SK-MEL-5 (cell line): Measurements from ENCODE around the gene LMTK3. TPM values are rescaled to one million over a fixed set of nuclear protein-coding genes. Genes with fewer than 3 reads are reported as not detected.
A peak's percentile ranks its signal among the peaks of the same experiment; 100 is the strongest.

Source experiments
- DNase-seq: peaks from one replicate; pipeline ENCODE4 v3.0.0-alpha.2; 2016; ENCODE audit warnings: low read depth, low spot score
- in situ Hi-C: cut with HindIII; loops from 2 replicates; pipeline ENCODE4 v1.10.0; 2016; ENCODE audit warnings: low sequenced_read_pairs, high pct_unique_total_duplicates, low pct_unique_long_range_greater_than_20kb
- total RNA-seq: library from RNA; depleted of rRNA; stranded (reverse); fragments of >200 nt; shearing (Covaris generic); gene quantifications from 2 replicates; pipeline ENCODE4 v1.2.3, GENCODE V29; 2014

Gene LMTK3
- total RNA-seq, 1 experiment from 2014 or later = not detected

GRCh38 chr19:48469289-48469881, 42.2 kb downstream of the LMTK3 start, which contains the start of gene CYTH2:
CYTH2 (plus strand) TSS chr19:48469369; CDS start chr19:48469508, 139 bp downstream.
- in situ Hi-C loops = no loop called here
- peak; percentile 70 for DNase-seq

- DNase-seq = peak; percentile 99
- in situ Hi-C loops = no loop called here
Measured at GRCh38 chr19:48468772-48469288, 42.8 kb downstream of the LMTK3 start.

GRCh38 chr19:48466561-48467325, 44.9 kb downstream of the LMTK3 start:
- in situ Hi-C loops = no loop called here
- no peak for DNase-seq

GRCh38 chr19:48465215-48465614, 46.4 kb downstream of the LMTK3 start:
- in situ Hi-C loops = no loop called here
- no peak for DNase-seq

DNA sequence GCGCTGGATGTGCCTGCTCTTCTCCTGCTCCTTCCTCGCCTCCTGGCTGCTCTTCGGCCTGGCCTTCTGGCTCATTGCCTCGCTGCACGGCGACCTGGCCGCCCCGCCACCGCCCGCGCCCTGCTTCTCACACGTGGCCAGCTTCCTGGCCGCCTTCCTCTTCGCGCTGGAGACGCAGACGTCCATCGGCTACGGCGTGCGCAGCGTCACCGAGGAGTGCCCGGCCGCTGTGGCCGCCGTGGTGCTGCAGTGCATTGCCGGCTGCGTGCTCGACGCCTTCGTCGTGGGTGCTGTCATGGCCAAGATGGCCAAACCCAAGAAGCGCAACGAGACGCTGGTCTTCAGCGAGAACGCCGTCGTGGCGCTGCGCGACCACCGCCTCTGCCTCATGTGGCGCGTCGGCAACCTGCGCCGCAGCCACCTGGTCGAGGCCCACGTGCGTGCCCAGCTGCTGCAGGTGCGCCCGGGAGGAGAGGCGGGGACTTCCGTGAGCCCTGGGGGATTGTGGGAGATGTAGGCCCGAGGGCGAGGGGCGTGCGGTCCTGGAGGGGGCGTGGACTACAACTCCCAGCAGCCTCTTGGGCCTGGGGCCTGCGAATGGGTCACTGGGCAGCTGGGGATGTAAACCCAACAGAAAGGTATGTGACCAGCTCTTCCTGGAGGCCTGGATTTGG, 49.5 kb downstream of the LMTK3 start:
- DNase-seq = peak; percentile 29
- in situ Hi-C loops = no loop called here

DNA sequence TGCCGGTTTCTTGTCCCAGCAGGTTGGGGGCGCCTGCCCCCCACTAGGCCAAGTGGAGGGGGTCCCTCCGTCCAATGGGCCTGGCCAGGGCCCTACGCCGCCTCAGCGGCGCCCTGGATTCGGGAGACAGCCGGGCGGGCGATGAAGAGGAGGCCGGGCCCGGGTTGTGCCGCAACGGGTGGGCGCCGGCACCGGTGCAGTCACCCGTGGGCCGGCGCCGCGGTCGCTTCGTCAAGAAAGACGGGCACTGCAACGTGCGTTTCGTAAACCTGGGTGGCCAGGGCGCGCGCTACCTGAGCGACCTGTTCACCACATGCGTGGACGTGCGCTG, 50.0 kb downstream of the LMTK3 start:
- DNase-seq = no peak
- in situ Hi-C loops = no loop called here

DNA sequence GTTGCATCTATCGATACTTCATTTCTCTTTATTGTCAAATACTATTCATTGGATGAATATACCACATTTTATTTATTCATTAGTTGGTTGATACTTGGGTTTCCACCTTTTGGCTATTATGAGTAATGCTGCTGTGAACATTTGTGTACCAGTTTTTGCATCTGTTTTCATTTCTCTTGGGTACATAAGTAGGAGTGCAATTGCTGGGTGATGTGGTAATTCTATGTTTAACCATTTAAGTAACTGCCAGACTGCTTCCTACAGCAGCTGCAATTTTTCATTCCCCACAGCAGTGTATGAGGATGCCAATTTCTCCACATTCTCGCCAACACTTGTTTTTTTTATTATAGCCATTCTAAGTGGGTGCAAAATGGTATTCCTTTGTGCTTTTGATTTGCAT, 53.6 kb downstream of the LMTK3 start:
- no peak for DNase-seq
- in situ Hi-C loops = no loop called here

DNA sequence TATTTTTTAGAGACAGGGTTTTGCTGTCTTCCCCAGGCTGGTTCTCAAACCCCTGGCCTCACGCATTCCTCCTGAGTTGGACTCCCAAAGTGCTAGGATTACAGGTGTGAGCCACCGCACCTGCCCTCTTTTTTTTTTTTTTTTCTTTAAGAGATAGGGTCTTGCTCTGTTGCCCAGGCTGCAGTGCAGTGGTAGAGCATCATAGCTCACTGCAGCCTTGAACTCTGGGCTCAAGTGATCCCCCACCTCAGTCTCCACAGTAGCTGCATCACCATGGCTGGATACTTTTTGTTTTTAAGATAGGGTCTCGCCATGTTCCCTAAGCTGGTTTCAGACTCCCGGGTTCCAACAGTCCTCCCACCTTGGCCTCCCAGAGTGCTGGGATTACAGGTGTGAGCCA, 54.8 kb downstream of the LMTK3 start:
- in situ Hi-C loops = no loop called here
- DNase-seq = no peak

DNA sequence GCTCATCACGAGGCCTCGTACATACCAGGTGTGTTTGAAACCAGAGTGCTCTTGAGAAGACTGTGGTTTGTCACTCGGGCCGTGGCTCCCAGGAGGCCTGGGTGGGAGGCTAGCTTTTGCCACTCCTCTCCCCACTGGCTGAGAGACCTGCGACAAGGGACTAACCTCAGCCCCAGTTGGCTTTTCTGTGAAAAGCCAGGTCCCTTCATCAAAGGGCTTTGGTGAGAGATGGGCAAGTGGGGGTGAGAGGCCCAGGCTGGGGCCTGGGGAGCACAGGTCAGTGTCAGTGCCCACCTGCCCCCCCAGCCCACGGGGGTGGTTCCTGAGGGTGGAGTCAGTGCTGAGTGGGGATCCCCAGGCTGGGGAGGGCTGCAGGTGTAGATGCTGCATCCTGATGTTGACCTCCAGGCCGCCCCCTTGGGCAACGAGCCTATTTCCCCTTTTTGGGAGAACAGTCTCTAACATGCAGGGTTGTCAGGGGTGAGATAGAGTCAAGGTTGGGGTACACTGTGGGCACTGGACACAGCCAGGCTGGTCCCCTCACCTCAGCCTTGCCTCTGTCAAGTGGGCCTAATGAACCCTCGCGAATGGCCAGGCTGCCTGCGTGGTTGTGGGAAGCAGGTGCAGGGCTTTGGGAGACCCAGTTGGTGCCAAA, 55.6 kb downstream of the LMTK3 start:
- in situ Hi-C loops = no loop called here

DNA sequence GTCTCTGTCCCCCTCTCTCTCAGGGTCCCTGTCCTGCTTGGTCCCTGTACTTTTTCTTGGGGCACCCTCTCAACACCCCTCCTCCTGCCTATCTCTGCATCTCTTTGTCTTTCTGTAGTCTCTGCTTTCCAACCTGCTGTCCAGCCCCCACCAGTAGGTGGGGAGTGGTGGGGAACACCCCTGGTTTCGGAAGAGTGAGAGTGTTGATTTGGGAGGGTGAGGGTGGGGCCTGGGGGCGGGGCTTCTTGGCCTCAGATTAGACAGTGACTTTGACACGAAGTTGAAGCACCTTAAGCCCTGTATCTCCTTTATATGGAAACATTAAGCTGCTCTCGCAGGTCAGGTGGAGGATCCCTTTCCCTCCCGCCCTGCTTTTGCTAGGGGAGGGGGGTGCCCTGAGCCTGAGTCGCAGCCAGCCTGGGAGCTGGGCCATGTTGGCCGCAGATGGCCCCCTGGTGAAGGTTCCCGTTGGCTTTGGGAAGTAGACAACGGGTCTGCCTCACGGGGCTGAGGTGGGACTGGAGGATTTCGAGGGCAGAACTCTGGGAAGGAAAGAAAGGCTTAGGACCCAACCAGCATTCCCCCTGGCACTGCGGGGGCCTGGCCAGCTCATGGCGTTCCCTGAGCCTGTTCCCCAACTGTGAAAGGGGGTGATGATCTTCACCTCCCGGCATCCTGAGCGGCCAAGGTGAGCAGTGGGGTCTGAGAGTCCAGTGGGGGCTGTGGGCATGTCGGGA, 56.3 kb downstream of the LMTK3 start, which contains the start of gene KCNJ14:
Gene KCNJ14 (plus strand): TSS at position 404 of the 737 bp plus-strand sequence. CDS start 6,151 bp downstream, outside the sequence.
- DNase-seq = no peak

More for the DNA sequence above, 55.6 kb downstream of the LMTK3 start:
- DNase-seq = no peak

DNA sequence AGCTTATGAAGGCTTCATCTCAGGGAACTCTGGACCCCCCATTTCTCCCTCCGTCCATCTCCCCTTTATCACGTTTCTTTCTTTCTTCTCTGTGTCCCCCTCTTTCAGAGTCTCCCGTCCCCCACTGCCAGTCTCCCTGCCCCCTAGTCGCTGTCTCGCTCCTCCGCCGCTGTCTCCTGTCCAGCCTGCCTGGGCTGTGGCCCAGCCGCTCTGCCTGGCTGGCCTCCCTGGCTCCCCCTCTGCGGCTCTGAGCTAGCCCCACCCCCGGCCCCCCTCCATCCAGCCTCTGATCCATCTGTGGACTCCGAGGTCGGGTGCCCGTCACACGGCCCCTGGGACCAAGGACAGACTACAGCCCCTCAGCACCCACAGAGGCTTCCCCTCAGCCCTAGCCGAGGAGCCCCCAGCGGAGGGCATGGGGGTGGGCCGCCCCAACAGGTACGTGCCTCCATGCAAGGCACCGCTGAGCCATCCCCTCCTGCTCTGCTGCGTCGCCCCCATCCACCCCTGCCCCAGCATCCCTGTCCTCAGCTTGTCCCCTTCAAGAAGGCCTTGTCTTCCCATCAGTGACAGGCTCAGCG, 57.4 kb downstream of the LMTK3 start:
- in situ Hi-C loops = no loop called here
- DNase-seq = no peak

More for the DNA sequence above, 56.3 kb downstream of the LMTK3 start, which contains the start of gene KCNJ14:
- in situ Hi-C loops = no loop called here

- in situ Hi-C loops = no loop called here
- no peak for DNase-seq
Measured at GRCh38 chr19:48452289-48453190, 59.1 kb downstream of the LMTK3 start.

DNA sequence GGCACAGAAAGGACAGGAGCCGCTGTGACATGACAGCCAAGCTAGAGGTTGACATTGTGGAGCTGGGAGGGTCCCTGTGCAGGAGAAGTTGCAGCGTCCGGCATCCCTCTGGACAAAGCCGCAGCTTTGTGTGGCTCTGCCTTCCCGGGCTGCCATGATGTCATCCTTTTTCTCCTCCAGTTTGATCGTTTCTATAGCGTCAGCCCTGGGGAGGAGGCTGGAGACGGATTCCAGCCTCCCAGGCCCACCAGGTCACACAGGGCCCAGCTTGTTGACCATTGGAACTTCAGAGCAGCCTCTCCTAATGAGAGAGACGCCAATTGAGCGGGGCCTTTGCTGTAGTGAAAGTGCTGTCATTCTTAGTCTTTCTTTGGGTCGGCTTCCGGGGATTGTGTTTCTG, 60.0 kb downstream of the LMTK3 start:
- DNase-seq = no peak
- in situ Hi-C loops = no loop called here

- DNase-seq = no peak
- in situ Hi-C loops = no loop called here
Measured at GRCh38 chr19:48450863-48451262, 60.8 kb downstream of the LMTK3 start.

- no peak for DNase-seq
- in situ Hi-C loops = no loop called here
Measured at GRCh38 chr19:48450441-48450840, 61.2 kb downstream of the LMTK3 start.

DNA sequence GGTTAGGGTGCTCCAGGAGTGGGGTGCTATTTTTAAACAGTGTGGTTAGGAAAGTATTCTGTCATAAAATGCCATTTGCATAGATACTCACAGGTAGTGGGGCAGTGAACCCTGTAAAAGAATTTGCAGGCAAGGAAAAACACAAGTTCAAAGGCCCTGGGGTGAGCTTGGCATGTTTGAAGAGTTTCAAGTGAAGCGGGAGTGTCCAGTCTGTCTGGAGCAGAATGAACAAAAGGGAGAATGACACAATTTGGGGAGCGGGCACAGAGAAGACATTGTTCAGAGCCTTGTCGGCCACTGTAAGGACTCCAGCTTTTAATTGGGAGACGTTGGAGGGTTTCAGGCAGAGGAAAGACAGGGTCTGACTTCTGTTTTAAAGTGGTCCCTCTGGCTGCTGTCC, 63.1 kb downstream of the LMTK3 start:
- DNase-seq = no peak
- in situ Hi-C loops = no loop called here
